DND-41 (cell line): Measurements from ENCODE around the gene HLA-DMA.

Source experiments
- ATAC-seq: fragments of 200-7000 bp; cut with Tn5 transposase; 3 replicates; pipeline ENCODE4 v1.9.1; 2021; ENCODE audit warnings: low read depth; ENCODE audit not compliant: insufficient read depth
- DNase-seq: peaks from one replicate; pipeline ENCODE4 v3.0.0-alpha.2; 2020
- H2AFZ ChIP-seq: 2 replicates; pipeline ENCODE4 v1.6.0; 2012; ENCODE audit warnings: low read depth, low read length
- H3K27ac ChIP-seq: 2 replicates; pipeline ENCODE4 v1.5.1; 2012; ENCODE audit warnings: low read length, inconsistent platforms
- H3K27me3 ChIP-seq: fragments of 200-600 bp; sonication (generic); 2 replicates; pipeline ENCODE4 v1.6.0; 2012; ENCODE audit warnings: low read length, mild to moderate bottlenecking, inconsistent platforms; ENCODE audit not compliant: insufficient read depth, poor library complexity
- H3K36me3 ChIP-seq: 2 replicates; pipeline ENCODE4 v1.5.1; 2012; ENCODE audit warnings: low read length, inconsistent platforms; ENCODE audit not compliant: insufficient read depth
- H3K4me1 ChIP-seq: 2 replicates; pipeline ENCODE4 v1.5.1; 2012; ENCODE audit warnings: mild to moderate bottlenecking, low read length; ENCODE audit not compliant: insufficient read depth
- H3K4me2 ChIP-seq: 2 replicates; pipeline ENCODE4 v1.6.0; 2012; ENCODE audit warnings: mild to moderate bottlenecking, moderate library complexity, low read length, inconsistent platforms; ENCODE audit not compliant: insufficient read depth
- H3K4me3 ChIP-seq, 2 experiments: fragments of 200-600 bp in 1 of 2; shearing (Covaris generic) in 1 of 2; 2 replicates each; pipeline ENCODE4 v1.5.1; 2012 to 2016; ENCODE audit warnings: inconsistent platforms in 2 of 2, low read length in 2 of 2, mild to moderate bottlenecking in 2 of 2, low read depth in 1 of 2, moderate library complexity in 1 of 2
- H3K79me2 ChIP-seq: 2 replicates; pipeline ENCODE4 v1.6.0; 2012; ENCODE audit warnings: low read length, inconsistent platforms; ENCODE audit not compliant: insufficient read depth
- H3K9ac ChIP-seq: 2 replicates; pipeline ENCODE4 v1.6.0; 2012; ENCODE audit warnings: low read depth, mild to moderate bottlenecking, inconsistent platforms, low read length, moderate library complexity
- H3K9me3 ChIP-seq: 2 replicates; pipeline ENCODE4 v1.5.1; 2012; ENCODE audit warnings: low read length, moderate library complexity, mild to moderate bottlenecking, inconsistent platforms; ENCODE audit not compliant: insufficient read depth, severe bottlenecking
- H4K20me1 ChIP-seq: 2 replicates; pipeline ENCODE4 v1.6.0; 2012; ENCODE audit warnings: low read length; ENCODE audit not compliant: insufficient read depth
- EZH2 ChIP-seq: IDR thresholded peaks from 3 replicates; pipeline ENCODE4 v1.6.1; 2012; ENCODE audit warnings: borderline replicate concordance, low read depth, mild to moderate bottlenecking, moderate library complexity, low read length, inconsistent platforms; ENCODE audit not compliant: severe bottlenecking
- TF ChIP-seq, protein P1 (sequence below): IDR thresholded peaks from 2 replicates; pipeline ENCODE4 v1.5.1; 2012; ENCODE audit warnings: borderline replicate concordance, low read length, moderate library complexity, mild to moderate bottlenecking; ENCODE audit not compliant: poor library complexity, severe bottlenecking; ENCODE audit errors: extremely low read depth

The HLA-DMA gene

DNA sequence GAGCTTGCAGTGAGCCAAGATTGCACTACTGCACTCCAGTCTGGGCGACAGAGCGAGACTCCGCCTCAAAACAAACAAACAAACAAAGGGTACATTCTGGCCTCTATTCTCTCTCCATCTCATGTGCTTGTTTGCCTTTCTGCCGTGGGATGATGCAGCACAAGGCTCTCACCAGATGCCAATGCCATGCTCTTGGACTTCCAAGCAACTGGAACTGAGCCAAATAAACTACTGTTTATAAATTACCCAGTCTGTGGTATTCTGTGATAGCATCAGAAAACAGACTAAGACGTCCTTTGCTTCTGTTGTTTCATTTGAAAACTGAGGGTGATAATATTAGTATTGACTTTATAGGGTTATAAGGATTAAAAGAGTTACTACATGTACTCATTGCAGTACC, 11.9 kb upstream of the HLA-DMA start:
- Histone ChIP-seq H3K79me2 (peaks cover 45% of the 10 kb centered on the region), H3K36me3 (peaks cover 6% of the 10 kb centered on the region; the same call in 1 of the 2 replicates), H2AFZ (no peak overlapping the region), H3K27ac (no peak overlapping the region), H3K9me3 (no peaks in the 10 kb centered on the region), H3K4me3 (no peak overlapping the region), H3K27me3 (no peaks in the 10 kb centered on the region), H3K4me1 (peaks cover 20% of the 10 kb centered on the region), H3K9ac (no peak overlapping the region), H3K4me2 (no peak overlapping the region), H4K20me1 (no peaks in the 10 kb centered on the region)
- TF ChIP-seq EZH2: no peak
- TF ChIP-seq, protein P1, sequence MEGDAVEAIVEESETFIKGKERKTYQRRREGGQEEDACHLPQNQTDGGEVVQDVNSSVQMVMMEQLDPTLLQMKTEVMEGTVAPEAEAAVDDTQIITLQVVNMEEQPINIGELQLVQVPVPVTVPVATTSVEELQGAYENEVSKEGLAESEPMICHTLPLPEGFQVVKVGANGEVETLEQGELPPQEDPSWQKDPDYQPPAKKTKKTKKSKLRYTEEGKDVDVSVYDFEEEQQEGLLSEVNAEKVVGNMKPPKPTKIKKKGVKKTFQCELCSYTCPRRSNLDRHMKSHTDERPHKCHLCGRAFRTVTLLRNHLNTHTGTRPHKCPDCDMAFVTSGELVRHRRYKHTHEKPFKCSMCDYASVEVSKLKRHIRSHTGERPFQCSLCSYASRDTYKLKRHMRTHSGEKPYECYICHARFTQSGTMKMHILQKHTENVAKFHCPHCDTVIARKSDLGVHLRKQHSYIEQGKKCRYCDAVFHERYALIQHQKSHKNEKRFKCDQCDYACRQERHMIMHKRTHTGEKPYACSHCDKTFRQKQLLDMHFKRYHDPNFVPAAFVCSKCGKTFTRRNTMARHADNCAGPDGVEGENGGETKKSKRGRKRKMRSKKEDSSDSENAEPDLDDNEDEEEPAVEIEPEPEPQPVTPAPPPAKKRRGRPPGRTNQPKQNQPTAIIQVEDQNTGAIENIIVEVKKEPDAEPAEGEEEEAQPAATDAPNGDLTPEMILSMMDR: no peak
- DNase-seq (no peak), ATAC-seq (no peak)

DNA sequence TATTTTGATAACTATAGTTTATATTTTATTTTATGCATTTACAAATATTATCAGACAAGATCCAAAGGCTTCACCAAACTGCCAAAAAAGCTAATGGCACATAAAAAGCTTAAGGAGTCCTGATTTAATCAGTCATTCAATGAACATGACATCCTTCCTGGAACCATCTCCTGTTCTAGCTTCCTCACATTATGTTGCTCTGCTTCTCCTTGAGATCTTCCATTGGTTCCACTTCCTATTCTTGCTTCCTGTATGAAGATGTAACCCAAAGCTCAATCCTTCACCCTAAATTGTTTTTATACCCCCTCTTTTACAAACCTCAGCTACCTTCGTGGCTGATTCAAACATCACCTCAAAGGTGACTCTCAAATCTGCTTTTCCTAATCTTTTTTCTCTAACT, 11.0 kb upstream of the HLA-DMA start:
- Histone ChIP-seq H3K9me3 (no peaks in the 10 kb centered on the region), H3K4me2 (no peak overlapping the region), H3K4me1 (peaks cover 20% of the 10 kb centered on the region), H3K36me3 (no peaks in the 10 kb centered on the region), H3K9ac (no peak overlapping the region), H2AFZ (no peak overlapping the region), H3K4me3 (no peak overlapping the region), H4K20me1 (no peaks in the 10 kb centered on the region), H3K27me3 (no peaks in the 10 kb centered on the region), H3K79me2 (peaks cover 36% of the 10 kb centered on the region), H3K27ac (no peak overlapping the region)
- DNase-seq: no peak
- no peak for ATAC-seq
- no peak for TF ChIP-seq EZH2
- TF ChIP-seq, protein P1: no peak

DNA sequence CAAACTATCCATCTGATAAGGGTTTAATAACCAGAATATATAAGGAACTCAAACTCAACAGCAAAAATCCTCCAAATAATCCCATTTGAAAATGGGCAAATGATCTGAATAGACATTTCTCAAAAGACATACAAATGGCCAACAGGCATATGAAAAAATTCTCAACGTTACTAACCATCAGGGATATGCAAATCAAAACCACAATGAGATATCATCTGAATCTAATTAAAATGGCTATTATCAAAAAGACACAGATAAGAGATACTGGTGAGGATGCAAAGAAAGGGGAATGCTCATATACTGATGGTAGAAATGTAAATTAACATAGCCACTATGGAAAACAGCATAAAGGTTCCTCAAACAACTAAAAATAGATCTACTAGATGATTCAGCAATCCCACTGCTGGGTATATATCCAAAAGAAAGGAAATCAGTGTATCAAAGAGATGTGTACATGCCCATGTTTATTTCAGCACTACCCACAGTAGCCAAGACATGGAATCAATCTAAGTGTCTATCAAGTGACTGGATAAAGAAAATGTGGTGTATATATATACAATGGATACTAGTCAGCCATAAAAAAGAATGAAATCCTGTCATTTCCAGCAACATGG, 9.4 kb upstream of the HLA-DMA start:
- ATAC-seq (no peak), DNase-seq (no peak)
- Histone ChIP-seq H3K36me3 (no peaks in the 10 kb centered on the region), H2AFZ (no peak overlapping the region), H3K27ac (no peak overlapping the region), H3K4me1 (peaks cover 17% of the 10 kb centered on the region), H4K20me1 (no peaks in the 10 kb centered on the region), H3K27me3 (no peaks in the 10 kb centered on the region), H3K9ac (no peak overlapping the region), H3K9me3 (no peaks in the 10 kb centered on the region), H3K4me3 (no peak overlapping the region), H3K79me2 (peaks cover 22% of the 10 kb centered on the region), H3K4me2 (no peak overlapping the region)
- no peak for TF ChIP-seq EZH2
- TF ChIP-seq, protein P1: no peak
